ENCODE results near the gene RNF222. TPM values are rescaled to one million over a fixed set of nuclear protein-coding genes. Genes with fewer than 3 reads are reported as not detected.
A peak's percentile ranks its signal among the peaks of the same experiment; 100 is the strongest.

Gene RNF222
- total and polyA plus RNA-seq, 2 of the 4 experiments (the other 2 are of a cell fraction), result not detected

DNA sequence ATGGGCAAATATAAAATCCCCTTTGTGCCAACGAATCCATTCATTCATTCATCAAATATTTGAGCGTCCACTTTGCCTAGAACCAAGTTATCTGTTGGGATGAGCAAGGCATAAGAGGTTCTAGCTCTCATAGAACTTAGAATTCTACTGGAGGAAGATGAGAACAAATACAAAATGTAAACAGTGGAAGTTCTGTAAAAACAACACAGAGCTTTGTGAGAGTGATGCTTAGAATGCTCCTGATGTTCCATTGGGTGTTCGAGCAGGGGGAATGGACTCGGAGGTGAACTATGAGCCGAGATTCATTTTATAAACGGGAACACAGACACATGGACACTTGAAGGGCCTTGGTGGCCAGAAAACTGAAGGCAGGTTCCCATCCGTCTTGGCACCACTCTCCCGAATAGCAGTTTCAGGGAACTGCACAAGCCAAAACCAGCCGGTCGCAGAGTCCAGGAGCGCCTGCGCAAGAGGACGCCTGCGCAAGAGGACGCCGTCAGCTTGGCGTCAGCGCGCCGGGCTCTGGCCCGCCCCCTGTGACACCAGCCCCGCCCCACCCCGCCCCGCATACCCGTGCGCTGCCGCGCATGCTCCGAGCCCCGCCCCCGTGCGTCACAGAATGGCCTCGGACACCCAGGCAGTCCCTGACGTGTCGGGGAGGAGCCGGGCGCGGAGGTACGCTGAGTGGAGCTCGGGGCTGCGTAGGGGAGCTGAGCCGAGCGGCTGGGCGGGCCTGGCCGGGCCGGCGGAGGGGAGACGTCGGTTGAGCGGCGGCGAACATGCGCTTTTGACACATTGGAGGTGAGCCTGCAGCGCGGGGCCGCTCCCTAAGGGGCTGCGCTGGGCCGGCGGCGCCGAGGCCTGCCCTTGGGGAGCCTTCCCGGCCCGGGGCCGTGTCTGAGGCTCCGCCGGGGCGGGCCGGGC is 37.9 kb upstream of the RNF222 start, which contains the start of gene NDEL1:
NDEL1 (plus strand) TSS at position 640 of the 924 bp plus-strand sequence. CDS start 8,388 bp downstream, outside the sequence.
- Histone ChIP-seq H3K9me3 (ENCODE audit: control insufficient read depth, insufficient read depth, low read length) (no peaks in the 10 kb centered on the region), H3K23ac (ENCODE audit: low read depth, low read length) (peak within 1 kb of the TSS; percentile 90), H3K14ac (replicated peaks; ENCODE audit: low read depth, low read length) (peak within 1 kb of the TSS; percentile 85), H3K9me1 (ENCODE audit: insufficient read depth, low read length) (peaks cover 2% of the 10 kb centered on the region; the same call in 1 of the 2 replicates), H3K18ac (ENCODE audit: low read depth, low read length) (peak within 1 kb of the TSS; percentile 33), H2AK9ac (replicated peaks; ENCODE audit: low read depth, low read length, poor library complexity) (peak within 1 kb of the TSS; percentile 98), H3K27ac (ENCODE audit: insufficient read depth, low read length) (peak within 1 kb of the TSS; percentile 90), H4K5ac (ENCODE audit: low read depth, low read length) (peak within 1 kb of the TSS; percentile 84), H3K4me3 (ENCODE audit: insufficient read depth, low read depth, low read length) (peak within 1 kb of the TSS; percentile 77), H4K91ac (ENCODE audit: insufficient read depth, low read depth, low read length) (peak within 1 kb of the TSS; percentile 78), H2BK5ac (ENCODE audit: low read depth, low read length, poor library complexity, severe bottlenecking) (peak within 1 kb of the TSS; percentile 82), H2AK5ac (ENCODE audit: low read depth, low read length) (peak within 1 kb of the TSS; percentile 65), H3K9ac (ENCODE audit: low read depth, low read length) (peak within 1 kb of the TSS; percentile 95), H3K4ac (ENCODE audit: low read depth, low read length) (peak within 1 kb of the TSS; percentile 82), H3K4me1 (ENCODE audit: control insufficient read depth, insufficient read depth, low read length) (no peaks in the 10 kb centered on the region), H2BK120ac (ENCODE audit: low read depth, low read length) (0 out of 2 replicates have a peak within 1 kb of the TSS, but pooled peaks have one; percentile 6), H4K20me1 (ENCODE audit: insufficient read depth, low read length) (peaks cover 42% of the 10 kb centered on the region), H2AFZ (replicated peaks; ENCODE audit: low read length, poor library complexity) (peak within 1 kb of the TSS; percentile 95), H3K56ac (ENCODE audit: extremely low read depth, insufficient read depth, low read length) (peak within 1 kb of the TSS; percentile 87), H2BK15ac (ENCODE audit: low read depth, low read length) (0 out of 3 replicates have a peak within 1 kb of the TSS, but pooled peaks have one; percentile 12), H4K8ac (ENCODE audit: low read depth in 2 of 2, low read length in 2 of 2) (peak within 1 kb of the TSS; percentile 72 to 90), H3K79me1 (ENCODE audit: low read depth in 1 of 2, low read length in 2 of 2) (peaks cover 0 to 18% of the 10 kb centered on the region in 2 experiments; a peak in 2 of 4 replicates), H2BK20ac (ENCODE audit: low read depth, low read length) (no peak within 1 kb of the TSS), H3K4me2 (ENCODE audit: low read depth, low read length) (peak within 1 kb of the TSS; percentile 89), H3K36me3 (ENCODE audit: control insufficient read depth, insufficient read depth, low read length) (peaks cover 5% of the 10 kb centered on the region), H3K27me3 (ENCODE audit: control insufficient read depth, insufficient read depth, low read length) (no peaks in the 10 kb centered on the region)
- POLR2A ChIA-PET (ENCODE audit: unreplicated experiment), result interaction anchor here (0.6 to 1.1 kb wide), 2 partner anchors 15 to 43 kb away, joined by 4 to 6 read pairs; no protein-coding TSS in a partner anchor
- intact Hi-C loops (cut with micrococcal nuclease) (loop anchor here (1.0 kb wide), 1 partner anchor 52 kb away; the partner anchor contains the start of gene RPL26), dilution Hi-C loops (cut with HindIII; ENCODE audit: low sequenced_read_pairs, unreplicated experiment) (no loop called here), in situ Hi-C loops (cut with MboI; ENCODE audit: low sequenced_read_pairs) (no loop called here)
- DNase-seq (peak; percentile 97), ATAC-seq (ENCODE audit: low read depth) (peak; percentile 97)
- TF ChIP-seq MAZ (IDR thresholded peaks at IDR 0.05; ENCODE audit: borderline replicate concordance, low read depth, low read length) (peak; percentile 80; the same call in 1 of the 2 replicates), USF2 (IDR thresholded peaks at IDR 0.05; ENCODE audit: low read depth, low read length) (peak; percentile 24; the same call in 1 of the 2 replicates), POLR2A (IDR thresholded peaks at IDR 0.05; ENCODE audit: low read depth, low read length) (peak; percentile 98), CEBPB (IDR thresholded peaks at IDR 0.05; ENCODE audit: low read depth, low read length) (peak; percentile 68), RAD21 (IDR thresholded peaks at IDR 0.05; ENCODE audit: low read length) (no peak), MXI1 (IDR thresholded peaks at IDR 0.05; ENCODE audit: borderline replicate concordance, low read depth, low read length) (peak; percentile 91; the same call in 1 of the 2 replicates)
- TF ChIP-seq, protein P1, sequence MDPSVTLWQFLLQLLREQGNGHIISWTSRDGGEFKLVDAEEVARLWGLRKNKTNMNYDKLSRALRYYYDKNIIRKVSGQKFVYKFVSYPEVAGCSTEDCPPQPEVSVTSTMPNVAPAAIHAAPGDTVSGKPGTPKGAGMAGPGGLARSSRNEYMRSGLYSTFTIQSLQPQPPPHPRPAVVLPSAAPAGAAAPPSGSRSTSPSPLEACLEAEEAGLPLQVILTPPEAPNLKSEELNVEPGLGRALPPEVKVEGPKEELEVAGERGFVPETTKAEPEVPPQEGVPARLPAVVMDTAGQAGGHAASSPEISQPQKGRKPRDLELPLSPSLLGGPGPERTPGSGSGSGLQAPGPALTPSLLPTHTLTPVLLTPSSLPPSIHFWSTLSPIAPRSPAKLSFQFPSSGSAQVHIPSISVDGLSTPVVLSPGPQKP (IDR thresholded peaks at IDR 0.05; ENCODE audit: borderline replicate concordance, low read depth, low read length), result no peak
- no TSS peak for BruUV-seq (replicated peaks)
- CTCF ChIA-PET, result interaction anchor here (0.5 to 1.2 kb wide), 2 partner anchors 25 to 46 kb away, joined by 5 to 7 read pairs; no protein-coding TSS in a partner anchor
- 0% methylated on average over 41 of the region's 68 CpGs; no CpG with 5 or more reads in 1 of the 2 experiments for WGBS, 2 experiments (ENCODE audit: extremely low coverage in 2 of 2, insufficient read length in 1 of 2)

Measured in IMR-90 (cell line).